CD4-positive, alpha-beta T cell (primary cell): Measurements from ENCODE around the gene NUDT19. TPM values are rescaled to one million over a fixed set of nuclear protein-coding genes. Genes with fewer than 3 reads are reported as not detected.

Experiments
- ATAC-seq: fragments of 200-7000 bp; cut with Tn5 transposase; one replicate; pipeline ENCODE4 v1.10.0; 2022; ENCODE audit warnings: mild to moderate bottlenecking; ENCODE audit not compliant: poor library complexity
- CTCF ChIA-PET: fragments of 350-600 bp; sonication (Branson Sonifier 250); formaldehyde crosslinking; loops from one replicate; lab custom pipeline; 2021; ENCODE audit warnings: antibody characterized with exemption, inconsistent platforms; lab: Charles Lee
- POLR2A ChIA-PET: fragments of 350-600 bp; sonication (Branson Sonifier 250); formaldehyde crosslinking; loops from one replicate; lab custom pipeline; 2021; ENCODE audit warnings: antibody characterized with exemption, inconsistent platforms; lab: Charles Lee
- DNase-seq, 14 experiments: peaks; one replicate each; pipeline ENCODE4 v3.0.0-alpha.2; 2013 to 2020; ENCODE audit warnings: mixed read lengths in 2 of 14
- H3K27ac ChIP-seq, 2 donors: one replicate each; pipeline versions ENCODE4 v1.5.1 to v1.7.0; 2013; ENCODE audit warnings: low read length in 2 of 2, low read depth in 1 of 2, mild to moderate bottlenecking in 1 of 2
- H3K27me3 ChIP-seq, 2 experiments: 1 replicate in 1 of 2; 2 replicates in 1 of 2; pipeline versions ENCODE4 v1.6.1 to v1.7.0; 2013; ENCODE audit warnings: low read length in 2 of 2, control low read depth in 1 of 2, mild to moderate bottlenecking in 1 of 2, moderate library complexity in 1 of 2; ENCODE audit not compliant: insufficient read depth in 2 of 2, control insufficient read depth in 1 of 2
- H3K36me3 ChIP-seq: one replicate; pipeline ENCODE4 v1.6.1; 2013; ENCODE audit warnings: low read length, control low read depth; ENCODE audit not compliant: insufficient read depth
- H3K4me1 ChIP-seq: one replicate; pipeline ENCODE4 v1.6.1; 2013; ENCODE audit warnings: low read length, control low read depth; ENCODE audit not compliant: insufficient read depth
- H3K4me3 ChIP-seq: one replicate; pipeline ENCODE4 v1.5.1; 2013; ENCODE audit warnings: mild to moderate bottlenecking, low read length, moderate library complexity
- H3K9me3 ChIP-seq, 2 experiments: 1 replicate in 1 of 2; 2 replicates in 1 of 2; pipeline versions ENCODE4 v1.6.1 to v1.7.0; 2013; ENCODE audit warnings: low read length in 2 of 2, mild to moderate bottlenecking in 2 of 2, control low read depth in 1 of 2, moderate library complexity in 1 of 2; ENCODE audit not compliant: control insufficient read depth in 1 of 2, insufficient read depth in 1 of 2
- H3K27ac Mint-ChIP-seq: one replicate; pipeline ENCODE4 v1.8.0; 2020; ENCODE audit warnings: mixed read lengths
- H3K27me3 Mint-ChIP-seq: one replicate; pipeline ENCODE4 v1.8.0; 2021; ENCODE audit warnings: mixed read lengths
- H3K36me3 Mint-ChIP-seq: one replicate; pipeline ENCODE4 v1.8.0; 2021; ENCODE audit warnings: low read depth, mixed read lengths
- H3K4me1 Mint-ChIP-seq: one replicate; pipeline ENCODE4 v1.8.0; 2021; ENCODE audit warnings: low read depth, mixed read lengths
- H3K4me3 Mint-ChIP-seq: one replicate; pipeline ENCODE4 v1.8.0; 2020; ENCODE audit warnings: mild to moderate bottlenecking, mixed read lengths
- H3K9me3 Mint-ChIP-seq: one replicate; pipeline ENCODE4 v1.8.0; 2020; ENCODE audit warnings: mixed read lengths
- CTCF ChIP-seq: fragments of 200-600 bp; IDR thresholded peaks from one replicate; pipeline ENCODE4 v1.8.0; 2022; ENCODE audit warnings: antibody characterized with exemption, mild to moderate bottlenecking
- intact Hi-C, 2 experiments: fragments of 100-400 bp; cut with DNase I in 1 of 2; cut with micrococcal nuclease in 1 of 2; formaldehyde crosslinking; loops; one replicate each; pipeline versions ENCODE4 v1.15.1 to v1.9.0; 2023 to 2025; cut with DNase I, micrococcal nuclease
- total RNA-seq, 174 experiments: library from RNA in 2 of 174; stranded (reverse) in 2 of 174; gene quantifications; one replicate each; pipeline ENCODE4 v1.2.3 and lab custom pipeline; 2021 to 2026

Gene NUDT19
- total RNA-seq, 2 experiments from 2014 or later: 7.9 to 8.2 TPM

GRCh38 chr19:32717496-32717895 lies 25.9 kb downstream of the NUDT19 start:
- Histone ChIP-seq H3K9me3 (peaks cover 0 to 10% of the 10 kb centered on the region in 2 experiments), H3K27me3 (no peaks in the 10 kb centered on the region), H3K36me3 (peaks cover 11% of the 10 kb centered on the region), H3K4me3 (no peak overlapping the region), H3K27ac (no peak overlapping the region), H3K4me1 (no peaks in the 10 kb centered on the region)
- TF ChIP-seq CTCF: no peak
- ATAC-seq: no peak
- H3K4me3 Mint-ChIP-seq: no peak overlapping the region
- CTCF ChIA-PET: no interaction called here
- peaks cover 23% of the 10 kb centered on the region for H3K36me3 Mint-ChIP-seq
- H3K9me3 Mint-ChIP-seq: no peaks in the 10 kb centered on the region
- no peaks in the 10 kb centered on the region for H3K27me3 Mint-ChIP-seq
- POLR2A ChIA-PET: no interaction called here
- intact Hi-C loops: no loop called here
- H3K27ac Mint-ChIP-seq: no peak overlapping the region
- H3K4me1 Mint-ChIP-seq: no peaks in the 10 kb centered on the region
- no peak for DNase-seq

- no peak for ATAC-seq
- TF ChIP-seq CTCF: no peak
- intact Hi-C loops: no loop called here
- H3K36me3 ChIP-seq: peaks cover 6% of the 10 kb centered on the region
- no peak for DNase-seq
- Mint-ChIP-seq H3K36me3 (peaks cover 15% of the 10 kb centered on the region), H3K4me3 (no peak overlapping the region), H3K4me1 (no peaks in the 10 kb centered on the region), H3K27ac (no peak overlapping the region), H3K9me3 (no peaks in the 10 kb centered on the region), H3K27me3 (no peaks in the 10 kb centered on the region)
- ChIA-PET CTCF (no interaction called here), POLR2A (interaction anchor here (0.7 kb wide), 1 partner anchor 571 kb away, joined by 3 read pairs; no protein-coding TSS in a partner anchor)
- peaks cover 0 to 10% of the 10 kb centered on the region in 2 experiments for H3K9me3 ChIP-seq
- H3K4me3 ChIP-seq: no peak overlapping the region
- H3K4me1 ChIP-seq: no peaks in the 10 kb centered on the region
- no peak overlapping the region for H3K27ac ChIP-seq
- H3K27me3 ChIP-seq: no peaks in the 10 kb centered on the region
Observed at GRCh38 chr19:32718286-32718685, 26.7 kb downstream of the NUDT19 start.

- no peak for TF ChIP-seq CTCF
- ChIA-PET POLR2A (no interaction called here), CTCF (no interaction called here)
- no peaks in the 10 kb centered on the region for H3K36me3 ChIP-seq
- Mint-ChIP-seq H3K36me3 (peaks cover 8% of the 10 kb centered on the region), H3K27me3 (no peaks in the 10 kb centered on the region), H3K9me3 (no peaks in the 10 kb centered on the region), H3K27ac (no peak within 1 kb of the TSS), H3K4me1 (no peaks in the 10 kb centered on the region), H3K4me3 (no peak within 1 kb of the TSS)
- no peak within 1 kb of the TSS for H3K27ac ChIP-seq
- peak in 1 of 14 experiments; percentile 19 for DNase-seq
- peaks cover 0 to 10% of the 10 kb centered on the region in 2 experiments for H3K9me3 ChIP-seq
- H3K4me3 ChIP-seq: no peak within 1 kb of the TSS
- intact Hi-C loops: no loop called here
- H3K27me3 ChIP-seq: no peaks in the 10 kb centered on the region
- no peaks in the 10 kb centered on the region for H3K4me1 ChIP-seq
- no peak for ATAC-seq
Observed at GRCh38 chr19:32719611-32720059, 28.0 kb downstream of the NUDT19 start, which contains the start of gene TDRD12. TDRD12 (plus strand) TSS chr19:32719767; CDS start chr19:32720073, 306 bp downstream.
